SK-N-SH (cell line): Measurements from ENCODE around the gene SCGN. TPM values are rescaled to one million over a fixed set of nuclear protein-coding genes. Genes with fewer than 3 reads are reported as not detected.

Experiments used
- CTCF ChIA-PET: fragments of 300-600, 350-600 bp; formaldehyde crosslinking; extraction: SDS; loops from one replicate; lab custom pipeline; 2021; lab: Yijun Ruan, JAX
- POLR2A ChIA-PET: fragments of 350-600 bp; sonication (Branson Sonifier 250); formaldehyde crosslinking; extraction: SDS; loops from one replicate; lab custom pipeline; 2020; ENCODE audit warnings: antibody characterized with exemption, inconsistent platforms; lab: Yijun Ruan, JAX
- DNase-seq: peaks from one replicate; pipeline ENCODE4 v3.0.0; 2012
- H2AFZ ChIP-seq: fragments of 200-600 bp; sonication (generic); 2 replicates; pipeline ENCODE4 v1.8.1; 2016; ENCODE audit warnings: antibody characterized with exemption, mild to moderate bottlenecking, low read depth
- H3F3A ChIP-seq: fragments of 200-600 bp; sonication (generic); replicated peaks from 2 replicates; pipeline ENCODE3; 2016; ENCODE audit warnings: antibody characterized with exemption, mild to moderate bottlenecking; ENCODE audit not compliant: insufficient read depth
- H3K27ac ChIP-seq, 2 experiments: fragments of 200-500 bp in 1 of 2; fragments of 200-600 bp in 1 of 2; sonication (Bioruptor generic) in 1 of 2; sonication (generic), shearing (Covaris generic) in 1 of 2; 2 replicates each; pipeline versions ENCODE4 v1.5.1 to v1.6.1; 2014 to 2016; ENCODE audit warnings: low read depth in 2 of 2, inconsistent platforms in 1 of 2, low read length in 1 of 2, mild to moderate bottlenecking in 1 of 2, mixed read lengths in 1 of 2
- H3K27me3 ChIP-seq: fragments of 200-600 bp; sonication (generic), shearing (Covaris generic); 2 replicates; pipeline ENCODE4 v1.6.1; 2016; ENCODE audit warnings: mixed run types; ENCODE audit not compliant: insufficient read depth
- H3K36me3 ChIP-seq, 2 experiments: fragments of 200-500 bp in 1 of 2; fragments of 200-600 bp in 1 of 2; sonication (Bioruptor generic) in 1 of 2; sonication (generic) in 1 of 2; replicated peaks in 1 of 2; 2 replicates each; pipeline versions ENCODE3 to v1.5.1; 2014 to 2016; ENCODE audit warnings: low read length in 1 of 2, mild to moderate bottlenecking in 1 of 2; ENCODE audit not compliant: insufficient read depth in 2 of 2, control insufficient read depth in 1 of 2
- H3K4me1 ChIP-seq, 2 experiments: fragments of 200-500 bp in 1 of 2; fragments of 200-600 bp in 1 of 2; sonication (Bioruptor generic) in 1 of 2; sonication (generic), shearing (Covaris generic) in 1 of 2; 2 replicates each; pipeline versions ENCODE4 v1.5.1 to v1.6.1; 2014 to 2016; ENCODE audit warnings: low read depth in 1 of 2, low read length in 1 of 2, mixed run types in 1 of 2; ENCODE audit not compliant: insufficient read depth in 2 of 2, control insufficient read depth in 1 of 2
- H3K4me2 ChIP-seq: fragments of 200-600 bp; sonication (generic), shearing (Covaris generic); 2 replicates; pipeline ENCODE4 v1.6.1; 2017; ENCODE audit warnings: mixed run types
- H3K4me3 ChIP-seq, 2 experiments: fragments of 200-500 bp in 1 of 2; fragments of 200-600 bp in 1 of 2; sonication (Bioruptor generic) in 1 of 2; sonication (generic), shearing (Covaris generic) in 1 of 2; 2 replicates each; pipeline versions ENCODE4 v1.5.1 to v1.8.1; 2014 to 2016; ENCODE audit warnings: low read depth in 2 of 2, inconsistent platforms in 1 of 2, low read length in 1 of 2, mild to moderate bottlenecking in 1 of 2, mixed read lengths in 1 of 2, moderate library complexity in 1 of 2
- H3K79me2 ChIP-seq: fragments of 200-600 bp; sonication (generic); 2 replicates; pipeline ENCODE4 v1.8.1; 2017; ENCODE audit warnings: mild to moderate bottlenecking; ENCODE audit not compliant: insufficient read depth
- H3K9ac ChIP-seq: fragments of 200-600 bp; sonication (generic); 2 replicates; pipeline ENCODE4 v1.6.1; 2017; ENCODE audit warnings: mixed run types
- H3K9me2 ChIP-seq: fragments of 200-600 bp; sonication (generic); 2 replicates; pipeline ENCODE4 v1.6.1; 2017; ENCODE audit warnings: mixed run types
- H3K9me3 ChIP-seq: fragments of 200-600 bp; sonication (generic); 2 replicates; pipeline ENCODE4 v1.6.1; 2017; ENCODE audit warnings: mixed run types, mild to moderate bottlenecking, moderate library complexity
- H4K20me1 ChIP-seq: fragments of 200-600 bp; sonication (generic); 2 replicates; pipeline ENCODE4 v1.6.1; 2017; ENCODE audit warnings: mild to moderate bottlenecking, mixed run types; ENCODE audit not compliant: insufficient read depth
- ELF1 ChIP-seq: IDR thresholded peaks from 2 replicates; pipeline ENCODE4 v1.4.0; 2012
- JUND ChIP-seq: IDR thresholded peaks from 2 replicates; pipeline ENCODE4 v1.4.0; 2012
- NFIC ChIP-seq: IDR thresholded peaks from 2 replicates; pipeline ENCODE4 v1.4.0; 2012; ENCODE audit warnings: borderline replicate concordance
- NRF1 ChIP-seq: IDR thresholded peaks from 2 replicates; pipeline ENCODE4 v1.6.1; 2012; ENCODE audit warnings: low read depth, mild to moderate bottlenecking, low read length
- RAD21 ChIP-seq: IDR thresholded peaks from 2 replicates; pipeline ENCODE4 v1.6.1; 2012; ENCODE audit warnings: mild to moderate bottlenecking, low read length
- RCOR1 ChIP-seq: fragments of 150-350 bp; IDR thresholded peaks from 2 replicates; pipeline ENCODE4 v1.6.1; 2017; ENCODE audit warnings: antibody characterized with exemption, low read length
- RFX5 ChIP-seq: IDR thresholded peaks from 2 replicates; pipeline ENCODE4 v1.6.1; 2012; ENCODE audit warnings: mild to moderate bottlenecking, improper control_type of control experiment, low read length
- SIN3A ChIP-seq: IDR thresholded peaks from 2 replicates; pipeline ENCODE4 v1.6.1; 2012; ENCODE audit warnings: low read depth, mild to moderate bottlenecking, low read length, moderate library complexity, borderline replicate concordance
- SMC3 ChIP-seq: IDR thresholded peaks from 2 replicates; pipeline ENCODE4 v1.6.1; 2012; ENCODE audit warnings: low read depth, low read length, improper control_type of control experiment
- TAF1 ChIP-seq: IDR thresholded peaks from 2 replicates; pipeline ENCODE4 v1.6.1; 2012; ENCODE audit warnings: low read depth, mild to moderate bottlenecking, low read length, moderate library complexity, borderline replicate concordance
- WGBS: methylation state at CpG from one replicate; pipeline ENCODE4 v1.1.6; 2017; ENCODE audit warnings: low lambda C conversion rate; 5-methylcytosine and 5-hydroxymethylcytosine counted together
- polyA plus RNA-seq, 3 experiments: library from polyadenylated mRNA; depleted of rRNA; stranded (reverse); fragments of >200 nt; gene quantifications; 2 replicates each; pipeline ENCODE4 v1.2.3, GENCODE V29; 2012
- TF ChIP-seq, protein P1 (sequence below): fragments of 200-600 bp; sonication (generic); IDR thresholded peaks from 2 replicates; pipeline ENCODE4 v1.6.1; 2017; ENCODE audit warnings: antibody characterized with exemption, mild to moderate bottlenecking, moderate library complexity
- TF ChIP-seq, protein P2 (sequence below): IDR thresholded peaks from 2 replicates; pipeline ENCODE4 v1.4.0; 2012; ENCODE audit warnings: low read depth, borderline replicate concordance
- TF ChIP-seq, protein P3 (sequence below): IDR thresholded peaks from 2 replicates; pipeline ENCODE4 v1.6.1; 2012; ENCODE audit warnings: mild to moderate bottlenecking, low read depth, low read length, moderate library complexity

SCGN gene
- polyA plus RNA-seq, 1 of the 3 experiments (the other 2 are of a cell fraction), result not detected

- Histone ChIP-seq H3K27me3 (no peaks in the 10 kb centered on the region; the same call in 1 of the 2 replicates), H3K9me3 (no peaks in the 10 kb centered on the region), H3K79me2 (no peaks in the 10 kb centered on the region), H3K9ac (no peak overlapping the region), H3F3A (no peaks in the 10 kb centered on the region), H3K27ac (no peak overlapping the region), H3K9me2 (no peaks in the 10 kb centered on the region), H4K20me1 (no peaks in the 10 kb centered on the region), H3K4me2 (no peak overlapping the region), H3K4me1 (peaks cover 0 to 14% of the 10 kb centered on the region in 2 experiments; a peak in 2 of 4 replicates), H3K4me3 (no peak overlapping the region), H2AFZ (no peak overlapping the region), H3K36me3 (no peaks in the 10 kb centered on the region)
- DNase-seq, result no peak
- WGBS, result 68% methylated on average over 3 of the region's 3 CpGs
- ChIA-PET POLR2A (no interaction called here), CTCF (interaction anchor here (0.5 to 1.5 kb wide), 4 partner anchors 14 to 571 kb away, joined by 3 read pairs; no protein-coding TSS in a partner anchor)
- no peak for TF ChIP-seq SMC3
- no peak for TF ChIP-seq ELF1
- no peak for TF ChIP-seq NFIC
- TF ChIP-seq RFX5, result no peak
Observed at GRCh38 chr6:25641940-25642666, 9.9 kb upstream of the SCGN start.

- no peaks in the 10 kb centered on the region; the same call in 1 of the 2 replicates for H3K27me3 ChIP-seq
- H3K9me3 ChIP-seq, result no peaks in the 10 kb centered on the region
- H3K36me3 ChIP-seq, result no peaks in the 10 kb centered on the region
- 8% methylated on average over 3 of the region's 3 CpGs for WGBS
- ChIA-PET POLR2A (no interaction called here), CTCF (interaction anchor here (1.0 to 1.5 kb wide), 2 partner anchors 10 to 44 kb away, joined by 3 read pairs; no protein-coding TSS in a partner anchor)
- H4K20me1 ChIP-seq, result no peaks in the 10 kb centered on the region
- TF ChIP-seq RAD21 (no peak), JUND (no peak), TAF1 (no peak)
- TF ChIP-seq, protein P1, sequence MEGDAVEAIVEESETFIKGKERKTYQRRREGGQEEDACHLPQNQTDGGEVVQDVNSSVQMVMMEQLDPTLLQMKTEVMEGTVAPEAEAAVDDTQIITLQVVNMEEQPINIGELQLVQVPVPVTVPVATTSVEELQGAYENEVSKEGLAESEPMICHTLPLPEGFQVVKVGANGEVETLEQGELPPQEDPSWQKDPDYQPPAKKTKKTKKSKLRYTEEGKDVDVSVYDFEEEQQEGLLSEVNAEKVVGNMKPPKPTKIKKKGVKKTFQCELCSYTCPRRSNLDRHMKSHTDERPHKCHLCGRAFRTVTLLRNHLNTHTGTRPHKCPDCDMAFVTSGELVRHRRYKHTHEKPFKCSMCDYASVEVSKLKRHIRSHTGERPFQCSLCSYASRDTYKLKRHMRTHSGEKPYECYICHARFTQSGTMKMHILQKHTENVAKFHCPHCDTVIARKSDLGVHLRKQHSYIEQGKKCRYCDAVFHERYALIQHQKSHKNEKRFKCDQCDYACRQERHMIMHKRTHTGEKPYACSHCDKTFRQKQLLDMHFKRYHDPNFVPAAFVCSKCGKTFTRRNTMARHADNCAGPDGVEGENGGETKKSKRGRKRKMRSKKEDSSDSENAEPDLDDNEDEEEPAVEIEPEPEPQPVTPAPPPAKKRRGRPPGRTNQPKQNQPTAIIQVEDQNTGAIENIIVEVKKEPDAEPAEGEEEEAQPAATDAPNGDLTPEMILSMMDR, result no peak
- H3K4me3 ChIP-seq, result no peak overlapping the region
- no peak for DNase-seq
- H3K4me1 ChIP-seq, result peaks cover 0 to 12% of the 10 kb centered on the region in 2 experiments; a peak in 2 of 4 replicates
- H3F3A ChIP-seq, result no peaks in the 10 kb centered on the region
- no peak overlapping the region for H3K9ac ChIP-seq
- H3K27ac ChIP-seq, result no peak overlapping the region
- H3K9me2 ChIP-seq, result no peaks in the 10 kb centered on the region
- no peak overlapping the region for H3K4me2 ChIP-seq
- H2AFZ ChIP-seq, result no peak overlapping the region
- no peaks in the 10 kb centered on the region for H3K79me2 ChIP-seq
Observed at GRCh38 chr6:25642667-25643328, 9.2 kb upstream of the SCGN start.

- 42% methylated on average over 4 of the region's 4 CpGs for WGBS
- POLR2A ChIA-PET, result no interaction called here
- no peak for DNase-seq
Observed at GRCh38 chr6:25645916-25646315, 6.1 kb upstream of the SCGN start.

More at GRCh38 chr6:25645916-25646315, 6.1 kb upstream of the SCGN start:
- Histone ChIP-seq H3K4me1 (peaks cover 0 to 4% of the 10 kb centered on the region in 2 experiments; a peak in 2 of 4 replicates), H4K20me1 (no peaks in the 10 kb centered on the region), H2AFZ (no peak overlapping the region), H3K9me2 (no peaks in the 10 kb centered on the region), H3K9ac (no peak overlapping the region), H3K9me3 (no peaks in the 10 kb centered on the region), H3K36me3 (no peaks in the 10 kb centered on the region), H3K4me2 (no peak overlapping the region), H3K27me3 (no peaks in the 10 kb centered on the region; the same call in 1 of the 2 replicates), H3K4me3 (no peak overlapping the region), H3K79me2 (no peaks in the 10 kb centered on the region), H3F3A (no peaks in the 10 kb centered on the region), H3K27ac (no peak overlapping the region)
- CTCF ChIA-PET, result interaction anchor here (0.8 kb wide), 1 partner anchor 75 kb away, joined by 3 read pairs; no protein-coding TSS in a partner anchor
- no peak for TF ChIP-seq NRF1
- TF ChIP-seq, protein P2, sequence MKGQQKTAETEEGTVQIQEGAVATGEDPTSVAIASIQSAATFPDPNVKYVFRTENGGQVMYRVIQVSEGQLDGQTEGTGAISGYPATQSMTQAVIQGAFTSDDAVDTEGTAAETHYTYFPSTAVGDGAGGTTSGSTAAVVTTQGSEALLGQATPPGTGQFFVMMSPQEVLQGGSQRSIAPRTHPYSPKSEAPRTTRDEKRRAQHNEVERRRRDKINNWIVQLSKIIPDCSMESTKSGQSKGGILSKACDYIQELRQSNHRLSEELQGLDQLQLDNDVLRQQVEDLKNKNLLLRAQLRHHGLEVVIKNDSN, result no peak
- no peak for TF ChIP-seq JUND
- TF ChIP-seq RFX5, result no peak
- TF ChIP-seq SIN3A, result no peak
- TF ChIP-seq TAF1, result no peak
- TF ChIP-seq ELF1, result no peak
- TF ChIP-seq, protein P3, sequence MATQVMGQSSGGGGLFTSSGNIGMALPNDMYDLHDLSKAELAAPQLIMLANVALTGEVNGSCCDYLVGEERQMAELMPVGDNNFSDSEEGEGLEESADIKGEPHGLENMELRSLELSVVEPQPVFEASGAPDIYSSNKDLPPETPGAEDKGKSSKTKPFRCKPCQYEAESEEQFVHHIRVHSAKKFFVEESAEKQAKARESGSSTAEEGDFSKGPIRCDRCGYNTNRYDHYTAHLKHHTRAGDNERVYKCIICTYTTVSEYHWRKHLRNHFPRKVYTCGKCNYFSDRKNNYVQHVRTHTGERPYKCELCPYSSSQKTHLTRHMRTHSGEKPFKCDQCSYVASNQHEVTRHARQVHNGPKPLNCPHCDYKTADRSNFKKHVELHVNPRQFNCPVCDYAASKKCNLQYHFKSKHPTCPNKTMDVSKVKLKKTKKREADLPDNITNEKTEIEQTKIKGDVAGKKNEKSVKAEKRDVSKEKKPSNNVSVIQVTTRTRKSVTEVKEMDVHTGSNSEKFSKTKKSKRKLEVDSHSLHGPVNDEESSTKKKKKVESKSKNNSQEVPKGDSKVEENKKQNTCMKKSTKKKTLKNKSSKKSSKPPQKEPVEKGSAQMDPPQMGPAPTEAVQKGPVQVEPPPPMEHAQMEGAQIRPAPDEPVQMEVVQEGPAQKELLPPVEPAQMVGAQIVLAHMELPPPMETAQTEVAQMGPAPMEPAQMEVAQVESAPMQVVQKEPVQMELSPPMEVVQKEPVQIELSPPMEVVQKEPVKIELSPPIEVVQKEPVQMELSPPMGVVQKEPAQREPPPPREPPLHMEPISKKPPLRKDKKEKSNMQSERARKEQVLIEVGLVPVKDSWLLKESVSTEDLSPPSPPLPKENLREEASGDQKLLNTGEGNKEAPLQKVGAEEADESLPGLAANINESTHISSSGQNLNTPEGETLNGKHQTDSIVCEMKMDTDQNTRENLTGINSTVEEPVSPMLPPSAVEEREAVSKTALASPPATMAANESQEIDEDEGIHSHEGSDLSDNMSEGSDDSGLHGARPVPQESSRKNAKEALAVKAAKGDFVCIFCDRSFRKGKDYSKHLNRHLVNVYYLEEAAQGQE, result no peak
- TF ChIP-seq RCOR1, result no peak
